Glutamatergic neuron (in vitro differentiated cells): ENCODE results near the gene ARF6. TPM values are rescaled to one million over a fixed set of nuclear protein-coding genes. Genes with fewer than 3 reads are reported as not detected.
"Not testable (repeated sequence)": the region's sequence is repeated elsewhere in the genome, so short reads cannot be mapped to it uniquely, and the experiment has no call there.

ENCODE experiments used
- DNase-seq: peaks from one replicate; pipeline ENCODE4 v3.0.0; 2022
- H3K27ac Mint-ChIP-seq: one replicate; pipeline ENCODE4 v1.8.0; 2020; ENCODE audit warnings: mild to moderate bottlenecking, mixed read lengths, inconsistent platforms; ENCODE audit not compliant: unreplicated experiment
- H3K27me3 Mint-ChIP-seq: one replicate; pipeline ENCODE4 v1.8.0; 2020; ENCODE audit warnings: mild to moderate bottlenecking, moderate library complexity, mixed read lengths, inconsistent platforms; ENCODE audit not compliant: unreplicated experiment
- H3K36me3 Mint-ChIP-seq: one replicate; pipeline ENCODE4 v1.8.0; 2020; ENCODE audit warnings: mild to moderate bottlenecking, mixed read lengths, inconsistent platforms; ENCODE audit not compliant: unreplicated experiment
- H3K4me1 Mint-ChIP-seq: one replicate; pipeline ENCODE4 v1.8.0; 2020; ENCODE audit warnings: mild to moderate bottlenecking, low read depth, mixed read lengths, inconsistent platforms; ENCODE audit not compliant: unreplicated experiment
- H3K4me3 Mint-ChIP-seq: one replicate; pipeline ENCODE4 v1.8.0; 2020; ENCODE audit warnings: mild to moderate bottlenecking, mixed read lengths, inconsistent platforms; ENCODE audit not compliant: unreplicated experiment
- H3K9me3 Mint-ChIP-seq: one replicate; pipeline ENCODE4 v1.8.0; 2020; ENCODE audit warnings: mild to moderate bottlenecking, moderate library complexity, mixed read lengths, inconsistent platforms; ENCODE audit not compliant: unreplicated experiment
- total RNA-seq: library from RNA; stranded (reverse); fragmentation: NEBNext Ultra II Directional; extraction: Animal tissue kit (Norgen Biotek cat#: 25700); gene quantifications from one replicate; pipeline ENCODE4 v1.2.1, GENCODE V29; 2021; ENCODE audit not compliant: unreplicated experiment
- TF ChIP-seq, protein P1 (sequence below): fragments of 200-600 bp; sonication (generic); IDR thresholded peaks from one replicate; pipeline ENCODE4 v1.5.0; 2021; ENCODE audit not compliant: partially characterized antibody, unreplicated experiment

Gene ARF6
- total RNA-seq, 1 donor from 2014 or later: 38.8 TPM

DNA sequence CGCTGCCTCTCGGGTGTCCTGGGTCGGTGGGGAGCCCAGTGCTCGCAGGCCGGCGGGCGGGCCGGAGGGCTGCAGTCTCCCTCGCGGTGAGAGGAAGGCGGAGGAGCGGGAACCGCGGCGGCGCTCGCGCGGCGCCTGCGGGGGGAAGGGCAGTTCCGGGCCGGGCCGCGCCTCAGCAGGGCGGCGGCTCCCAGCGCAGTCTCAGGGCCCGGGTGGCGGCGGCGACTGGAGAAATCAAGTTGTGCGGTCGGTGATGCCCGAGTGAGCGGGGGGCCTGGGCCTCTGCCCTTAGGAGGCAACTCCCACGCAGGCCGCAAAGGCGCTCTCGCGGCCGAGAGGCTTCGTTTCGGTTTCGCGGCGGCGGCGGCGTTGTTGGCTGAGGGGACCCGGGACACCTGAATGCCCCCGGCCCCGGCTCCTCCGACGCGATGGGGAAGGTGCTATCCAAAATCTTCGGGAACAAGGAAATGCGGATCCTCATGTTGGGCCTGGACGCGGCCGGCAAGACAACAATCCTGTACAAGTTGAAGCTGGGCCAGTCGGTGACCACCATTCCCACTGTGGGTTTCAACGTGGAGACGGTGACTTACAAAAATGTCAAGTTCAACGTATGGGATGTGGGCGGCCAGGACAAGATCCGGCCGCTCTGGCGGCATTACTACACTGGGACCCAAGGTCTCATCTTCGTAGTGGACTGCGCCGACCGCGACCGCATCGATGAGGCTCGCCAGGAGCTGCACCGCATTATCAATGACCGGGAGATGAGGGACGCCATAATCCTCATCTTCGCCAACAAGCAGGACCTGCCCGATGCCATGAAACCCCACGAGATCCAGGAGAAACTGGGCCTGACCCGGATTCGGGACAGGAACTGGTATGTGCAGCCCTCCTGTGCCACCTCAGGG is 679 bp downstream of the ARF6 start:
- H3K27me3 Mint-ChIP-seq: peaks cover 7% of the 10 kb centered on the region
- TF ChIP-seq, protein P1, sequence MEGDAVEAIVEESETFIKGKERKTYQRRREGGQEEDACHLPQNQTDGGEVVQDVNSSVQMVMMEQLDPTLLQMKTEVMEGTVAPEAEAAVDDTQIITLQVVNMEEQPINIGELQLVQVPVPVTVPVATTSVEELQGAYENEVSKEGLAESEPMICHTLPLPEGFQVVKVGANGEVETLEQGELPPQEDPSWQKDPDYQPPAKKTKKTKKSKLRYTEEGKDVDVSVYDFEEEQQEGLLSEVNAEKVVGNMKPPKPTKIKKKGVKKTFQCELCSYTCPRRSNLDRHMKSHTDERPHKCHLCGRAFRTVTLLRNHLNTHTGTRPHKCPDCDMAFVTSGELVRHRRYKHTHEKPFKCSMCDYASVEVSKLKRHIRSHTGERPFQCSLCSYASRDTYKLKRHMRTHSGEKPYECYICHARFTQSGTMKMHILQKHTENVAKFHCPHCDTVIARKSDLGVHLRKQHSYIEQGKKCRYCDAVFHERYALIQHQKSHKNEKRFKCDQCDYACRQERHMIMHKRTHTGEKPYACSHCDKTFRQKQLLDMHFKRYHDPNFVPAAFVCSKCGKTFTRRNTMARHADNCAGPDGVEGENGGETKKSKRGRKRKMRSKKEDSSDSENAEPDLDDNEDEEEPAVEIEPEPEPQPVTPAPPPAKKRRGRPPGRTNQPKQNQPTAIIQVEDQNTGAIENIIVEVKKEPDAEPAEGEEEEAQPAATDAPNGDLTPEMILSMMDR: no peak
- peak; percentile 30 for DNase-seq

DNA sequence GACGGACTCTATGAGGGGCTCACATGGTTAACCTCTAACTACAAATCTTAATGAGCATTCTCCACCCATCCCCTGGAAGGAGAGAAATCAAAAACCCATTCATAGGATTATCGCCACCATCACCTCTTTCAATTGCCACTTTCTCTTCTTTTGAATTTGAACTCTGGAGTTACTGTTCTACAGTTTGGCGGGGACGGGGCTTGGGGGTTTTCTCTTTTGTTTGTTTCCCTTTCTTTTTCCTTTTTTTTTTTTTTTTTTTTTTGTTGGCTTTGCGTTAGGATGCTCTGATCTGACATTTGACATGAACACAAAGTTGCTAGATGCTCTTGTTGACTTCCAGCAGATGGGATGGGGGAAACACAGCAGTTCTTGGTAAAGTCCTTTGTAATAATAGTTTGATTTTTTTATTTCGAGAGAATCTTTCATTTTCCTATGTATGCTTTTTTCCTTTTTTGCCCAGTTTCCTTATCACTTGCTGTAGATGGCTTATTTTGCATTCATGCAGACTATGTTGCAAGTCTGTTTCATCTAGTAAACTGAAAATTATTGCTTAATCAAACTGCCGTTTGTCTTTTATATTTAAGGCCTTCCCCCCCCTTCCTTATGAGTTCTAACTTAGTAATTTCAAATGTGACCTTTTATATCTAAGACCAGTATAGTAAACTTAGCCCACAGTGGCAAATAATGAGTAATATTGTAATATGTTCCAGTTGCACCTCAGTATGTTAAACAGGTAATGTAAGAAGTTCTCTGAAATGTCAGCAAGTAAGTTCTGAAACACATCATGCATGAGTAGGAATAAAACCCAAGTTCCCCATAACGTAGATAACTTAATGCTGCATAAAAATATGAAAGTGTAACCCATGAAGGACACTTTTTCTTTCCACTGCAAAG is 1.6 kb downstream of the ARF6 start:
- not testable (repeated sequence) for H3K9me3 Mint-ChIP-seq, H3K36me3 Mint-ChIP-seq, H3K27me3 Mint-ChIP-seq, DNase-seq
- peaks cover 24% of the 10 kb centered on the region for H3K4me1 Mint-ChIP-seq
- peak overlapping the region; percentile 94 for H3K4me3 Mint-ChIP-seq
- peak overlapping the region; percentile 90 for H3K27ac Mint-ChIP-seq

More for the DNA sequence above, 679 bp downstream of the ARF6 start:
- Mint-ChIP-seq H3K4me1 (peaks cover 24% of the 10 kb centered on the region), H3K9me3 (peaks cover 10% of the 10 kb centered on the region), H3K36me3 (no peaks in the 10 kb centered on the region), H3K27ac (peak overlapping the region; percentile 100), H3K4me3 (peak overlapping the region; percentile 98)

DNA sequence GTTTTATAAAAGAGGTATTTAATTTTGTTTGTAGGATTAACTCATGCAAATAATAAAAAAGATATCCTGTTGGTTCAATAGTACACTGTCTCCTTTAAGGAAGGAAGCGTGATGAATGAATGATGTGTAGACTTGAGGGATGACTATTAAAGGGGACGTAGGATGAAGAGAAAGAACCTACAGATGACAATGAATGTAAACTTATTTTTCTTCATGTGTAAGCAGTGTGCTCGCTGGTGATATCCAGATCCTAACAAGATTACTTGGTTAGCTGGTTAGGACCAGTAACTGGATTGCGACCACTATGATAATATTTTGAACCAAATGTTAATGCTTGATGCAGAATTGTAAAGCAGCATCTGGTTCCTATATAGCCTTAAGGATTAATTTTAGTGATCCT is 2.6 kb downstream of the ARF6 start:
- Mint-ChIP-seq H3K4me3 (peak overlapping the region; percentile 94), H3K27ac (no peak overlapping the region), H3K4me1 (peaks cover 24% of the 10 kb centered on the region), H3K9me3 (peaks cover 10% of the 10 kb centered on the region), H3K36me3 (no peaks in the 10 kb centered on the region), H3K27me3 (peaks cover 7% of the 10 kb centered on the region)
- TF ChIP-seq, protein P1: no peak
- no peak for DNase-seq

DNA sequence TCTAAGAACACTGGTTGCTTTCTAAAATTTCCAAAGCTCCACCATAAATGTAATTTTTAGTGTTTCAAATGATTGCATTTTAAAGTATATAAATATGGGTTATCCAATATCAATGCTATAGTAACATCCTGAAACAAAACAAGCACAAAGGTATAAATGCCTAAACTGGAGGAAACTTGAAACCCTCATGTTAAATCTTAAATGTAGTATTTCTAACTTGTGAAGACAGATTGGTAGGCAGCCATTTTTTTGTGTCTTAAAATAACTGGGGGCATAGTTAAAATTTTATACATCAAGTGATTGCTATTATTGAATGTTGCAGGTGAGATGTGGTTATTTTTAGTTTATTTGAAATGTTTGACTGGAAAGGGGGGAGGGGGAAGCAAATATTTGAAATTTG is 3.4 kb downstream of the ARF6 start:
- not testable (repeated sequence) for H3K27me3 Mint-ChIP-seq, H3K9me3 Mint-ChIP-seq, H3K27ac Mint-ChIP-seq, H3K36me3 Mint-ChIP-seq, DNase-seq
- H3K4me1 Mint-ChIP-seq: peaks cover 24% of the 10 kb centered on the region
- H3K4me3 Mint-ChIP-seq: peak overlapping the region; percentile 94

DNA sequence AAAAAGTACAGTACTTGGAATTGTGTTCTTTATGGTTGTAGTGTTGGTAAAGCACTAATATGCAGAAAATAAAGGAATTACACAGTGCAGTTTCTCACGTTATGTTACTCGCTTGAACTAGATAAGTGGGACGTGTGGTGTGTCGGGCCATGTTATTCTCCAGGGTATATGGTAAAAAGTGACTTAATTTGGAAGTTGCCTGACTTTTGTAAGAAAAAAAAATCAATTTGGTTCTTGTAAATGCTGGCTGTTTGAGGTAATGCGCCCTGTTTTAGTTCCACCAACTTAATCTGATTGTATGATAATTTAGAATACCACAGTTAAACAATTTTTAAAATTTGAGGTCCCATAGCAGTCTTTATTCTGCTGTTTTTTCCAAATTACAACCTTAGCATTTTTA is 4.1 kb downstream of the ARF6 start:
- Mint-ChIP-seq H3K4me3 (no peak overlapping the region), H3K36me3 (no peaks in the 10 kb centered on the region), H3K9me3 (peaks cover 8% of the 10 kb centered on the region), H3K27me3 (peaks cover 5% of the 10 kb centered on the region), H3K4me1 (peaks cover 23% of the 10 kb centered on the region), H3K27ac (no peak overlapping the region)
- DNase-seq: no peak
- TF ChIP-seq, protein P1: no peak
